PC-3 (cell line): ENCODE data around the gene PSME4. TPM values are rescaled to one million over a fixed set of nuclear protein-coding genes. Genes with fewer than 3 reads are reported as not detected.

Source experiments
- ATAC-seq: fragments of 200-7000 bp; cut with Tn5 transposase; 2 replicates; pipeline ENCODE4 v1.9.1; 2020; ENCODE audit warnings: mild to moderate bottlenecking, moderate library complexity
- BruUV-seq: library from RNA; stranded (reverse); fragments of 400-500 nt; replicated peaks from 2 replicates; lab custom pipeline; 2021; lab: Mats Ljungman, UMichigan
- CTCF ChIA-PET: fragments of 300-600 bp; sonication (Branson Sonifier 250); formaldehyde crosslinking; loops from one replicate; lab custom pipeline; 2022; ENCODE audit warnings: antibody characterized with exemption; lab: Charles Lee
- POLR2A ChIA-PET: fragments of 300-600 bp; sonication (Branson Sonifier 250); formaldehyde crosslinking; loops from one replicate; lab custom pipeline; 2022; ENCODE audit warnings: antibody characterized with exemption; ENCODE audit not compliant: unreplicated experiment; lab: Charles Lee
- DNase-seq: peaks from one replicate; pipeline ENCODE4 v3.0.0-alpha.2; 2015
- H2AFZ ChIP-seq: fragments of 300-600 bp; sonication (generic); 2 replicates; pipeline ENCODE4 v1.6.0; 2016; ENCODE audit warnings: antibody characterized with exemption, low read length
- H3F3A ChIP-seq: fragments of 300-600 bp; sonication (generic); one replicate; pipeline ENCODE4 v1.6.0; 2017; ENCODE audit warnings: antibody characterized with exemption, low read length, control low read depth, mild to moderate bottlenecking; ENCODE audit not compliant: unreplicated experiment
- H3K27ac ChIP-seq: fragments of 300-600 bp; sonication (generic); 2 replicates; pipeline ENCODE4 v1.5.1; 2016; ENCODE audit warnings: mild to moderate bottlenecking, low read length
- H3K27me3 ChIP-seq: fragments of 300-600 bp; sonication (generic); 2 replicates; pipeline ENCODE4 v1.6.1; 2016; ENCODE audit warnings: low read length, mixed read lengths
- H3K36me3 ChIP-seq: fragments of 300-600 bp; sonication (generic); 2 replicates; pipeline ENCODE4 v1.6.1; 2016; ENCODE audit warnings: low read depth, mixed run types, low read length, mixed read lengths
- H3K4me1 ChIP-seq: fragments of 300-600 bp; sonication (generic); 2 replicates; pipeline ENCODE4 v1.5.1; 2016; ENCODE audit warnings: low read length; ENCODE audit not compliant: insufficient read depth
- H3K4me2 ChIP-seq: fragments of 300-600 bp; sonication (generic); 2 replicates; pipeline ENCODE4 v1.6.0; 2016; ENCODE audit warnings: low read length
- H3K4me3 ChIP-seq: fragments of 300-600 bp; sonication (generic); 2 replicates; pipeline ENCODE4 v1.5.1; 2016; ENCODE audit warnings: mild to moderate bottlenecking, low read length, mixed read lengths
- H3K79me2 ChIP-seq: fragments of 300-600 bp; sonication (generic); 2 replicates; pipeline ENCODE4 v1.6.1; 2017; ENCODE audit warnings: low read length, mixed read lengths
- H3K9ac ChIP-seq: fragments of 300-600 bp; sonication (generic); 2 replicates; pipeline ENCODE4 v1.6.0; 2016; ENCODE audit warnings: mild to moderate bottlenecking, low read length
- H3K9me2 ChIP-seq: fragments of 300-600 bp; sonication (generic); replicated peaks from 2 replicates; pipeline ENCODE4 v1.6.1; 2016; ENCODE audit warnings: mixed run types, low read length, mixed read lengths
- H3K9me3 ChIP-seq: fragments of 300-600 bp; sonication (generic); 2 replicates; pipeline ENCODE4 v1.6.1; 2016; ENCODE audit warnings: low read length, mixed read lengths
- H4K20me1 ChIP-seq: fragments of 300-600 bp; sonication (generic); 2 replicates; pipeline ENCODE4 v1.6.1; 2016; ENCODE audit warnings: low read length, mixed read lengths
- EZH2 ChIP-seq: fragments of 300-600 bp; sonication (generic); IDR thresholded peaks from one replicate; pipeline ENCODE4 v1.6.1; 2017; ENCODE audit warnings: antibody characterized with exemption, mild to moderate bottlenecking, low read length; ENCODE audit not compliant: unreplicated experiment
- EZH2phosphoT487 ChIP-seq: fragments of 300-600 bp; sonication (generic); IDR thresholded peaks from 2 replicates; pipeline ENCODE4 v1.6.1; 2018; ENCODE audit warnings: mild to moderate bottlenecking, antibody characterized with exemption, low read length, borderline replicate concordance
- intact Hi-C: fragments of 100-400 bp; cut with micrococcal nuclease; formaldehyde crosslinking; loops from 2 replicates; pipeline ENCODE4 v1.9.0; 2023
- total RNA-seq: library from RNA; depleted of rRNA; stranded (reverse); fragments of >200 nt; gene quantifications from 2 replicates; pipeline ENCODE4 v1.2.3, GENCODE V29; 2014
- TF ChIP-seq, protein P1 (sequence below): fragments of 300-600 bp; sonication (generic); conservative IDR thresholded peaks from 2 replicates; pipeline ENCODE4 v1.5.1; 2017; ENCODE audit warnings: antibody characterized with exemption, low read depth, mild to moderate bottlenecking, low read length

PSME4 gene
- total RNA-seq, 1 experiment from 2014 or later = 54.7 TPM

- Histone ChIP-seq H3K4me3 (no peak overlapping the region), H2AFZ (no peak overlapping the region), H4K20me1 (no peaks in the 10 kb centered on the region), H3F3A (no peaks in the 10 kb centered on the region), H3K36me3 (no peaks in the 10 kb centered on the region), H3K9me3 (no peaks in the 10 kb centered on the region), H3K4me2 (no peak overlapping the region), H3K27ac (no peak overlapping the region), H3K4me1 (no peaks in the 10 kb centered on the region), H3K9ac (no peak overlapping the region), H3K9me2 (no peaks in the 10 kb centered on the region), H3K27me3 (no peaks in the 10 kb centered on the region), H3K79me2 (no peaks in the 10 kb centered on the region)
- intact Hi-C loops = no loop called here
- DNase-seq = no peak
- no peak for TF ChIP-seq EZH2
- TF ChIP-seq, protein P1, sequence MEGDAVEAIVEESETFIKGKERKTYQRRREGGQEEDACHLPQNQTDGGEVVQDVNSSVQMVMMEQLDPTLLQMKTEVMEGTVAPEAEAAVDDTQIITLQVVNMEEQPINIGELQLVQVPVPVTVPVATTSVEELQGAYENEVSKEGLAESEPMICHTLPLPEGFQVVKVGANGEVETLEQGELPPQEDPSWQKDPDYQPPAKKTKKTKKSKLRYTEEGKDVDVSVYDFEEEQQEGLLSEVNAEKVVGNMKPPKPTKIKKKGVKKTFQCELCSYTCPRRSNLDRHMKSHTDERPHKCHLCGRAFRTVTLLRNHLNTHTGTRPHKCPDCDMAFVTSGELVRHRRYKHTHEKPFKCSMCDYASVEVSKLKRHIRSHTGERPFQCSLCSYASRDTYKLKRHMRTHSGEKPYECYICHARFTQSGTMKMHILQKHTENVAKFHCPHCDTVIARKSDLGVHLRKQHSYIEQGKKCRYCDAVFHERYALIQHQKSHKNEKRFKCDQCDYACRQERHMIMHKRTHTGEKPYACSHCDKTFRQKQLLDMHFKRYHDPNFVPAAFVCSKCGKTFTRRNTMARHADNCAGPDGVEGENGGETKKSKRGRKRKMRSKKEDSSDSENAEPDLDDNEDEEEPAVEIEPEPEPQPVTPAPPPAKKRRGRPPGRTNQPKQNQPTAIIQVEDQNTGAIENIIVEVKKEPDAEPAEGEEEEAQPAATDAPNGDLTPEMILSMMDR = no peak
- no peak for TF ChIP-seq EZH2phosphoT487
- ChIA-PET CTCF (no interaction called here), POLR2A (no interaction called here)
- ATAC-seq = no peak
- no TSS peak for BruUV-seq
These were observed 37.6 kb upstream of the PSME4 start for GRCh38 chr2:54008439-54008838.

DNA sequence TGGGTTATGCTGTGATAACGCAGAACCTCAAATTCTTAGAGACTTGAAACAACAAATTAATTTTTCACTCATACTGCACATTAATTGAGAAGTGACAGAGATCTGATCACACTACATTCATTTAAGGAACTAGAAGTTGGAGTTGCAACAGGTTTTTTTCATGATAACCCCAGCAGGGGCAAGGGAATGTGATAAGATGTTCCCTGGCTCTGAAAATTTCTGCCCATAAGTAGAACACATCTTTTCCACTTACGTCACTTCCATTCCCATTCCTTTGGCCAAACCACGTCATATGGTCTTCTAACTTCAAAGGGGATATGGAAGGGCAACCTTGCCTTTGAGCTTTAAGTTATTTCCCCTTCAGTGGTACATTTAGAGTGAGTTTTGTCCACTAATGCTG is 29.7 kb upstream of the PSME4 start:
- no peaks in the 10 kb centered on the region for H3K79me2 ChIP-seq
- H2AFZ ChIP-seq = no peak overlapping the region
- no peaks in the 10 kb centered on the region for H4K20me1 ChIP-seq
- intact Hi-C loops = no loop called here
- CTCF ChIA-PET = no interaction called here
- POLR2A ChIA-PET = no interaction called here
- no peaks in the 10 kb centered on the region for H3K4me1 ChIP-seq
- no peak for ATAC-seq
- no peaks in the 10 kb centered on the region for H3K36me3 ChIP-seq
- no peaks in the 10 kb centered on the region for H3K27me3 ChIP-seq
- no peaks in the 10 kb centered on the region for H3F3A ChIP-seq
- no TSS peak for BruUV-seq
- no peak overlapping the region for H3K9ac ChIP-seq
- no peaks in the 10 kb centered on the region for H3K9me3 ChIP-seq
- no peak overlapping the region for H3K27ac ChIP-seq
- no peak overlapping the region for H3K4me2 ChIP-seq
- no peak overlapping the region for H3K4me3 ChIP-seq
- TF ChIP-seq EZH2 (no peak), EZH2phosphoT487 (no peak)
- TF ChIP-seq, protein P1 = no peak
- DNase-seq = no peak
- H3K9me2 ChIP-seq = no peaks in the 10 kb centered on the region

- no peaks in the 10 kb centered on the region for H3K4me1 ChIP-seq
- no peaks in the 10 kb centered on the region for H3K79me2 ChIP-seq
- no peaks in the 10 kb centered on the region for H3K36me3 ChIP-seq
- ATAC-seq = no peak
- CTCF ChIA-PET = no interaction called here
- no peak overlapping the region for H3K4me3 ChIP-seq
- H2AFZ ChIP-seq = no peak overlapping the region
- no TSS peak for BruUV-seq
- H3K27ac ChIP-seq = no peak overlapping the region
- no peaks in the 10 kb centered on the region for H3F3A ChIP-seq
- H3K27me3 ChIP-seq = no peaks in the 10 kb centered on the region
- no peak overlapping the region for H3K4me2 ChIP-seq
- no peaks in the 10 kb centered on the region for H3K9me3 ChIP-seq
- no peak overlapping the region for H3K9ac ChIP-seq
- POLR2A ChIA-PET = no interaction called here
- no peaks in the 10 kb centered on the region for H4K20me1 ChIP-seq
- no peaks in the 10 kb centered on the region for H3K9me2 ChIP-seq
- no peak for DNase-seq
- TF ChIP-seq EZH2 (no peak), EZH2phosphoT487 (no peak)
- TF ChIP-seq, protein P1 = no peak
- intact Hi-C loops = no loop called here
These were observed 29.3 kb upstream of the PSME4 start for GRCh38 chr2:54000122-54000521.
